Parathyroid adenoma (tissue), 2 donors: ENCODE measurements around the gene EPHB2.

Source experiments
- H2AFZ ChIP-seq: fragments of 300-600 bp; sonication (generic); one replicate; pipeline ENCODE4 v1.7.0; 2017; ENCODE audit warnings: antibody characterized with exemption, mild to moderate bottlenecking
- H3K27ac ChIP-seq: fragments of 300-600 bp; sonication (generic); one replicate; pipeline ENCODE4 v1.7.0; 2017
- H3K27me3 ChIP-seq: fragments of 300-600 bp; sonication (generic); one replicate; pipeline ENCODE4 v1.7.0; 2017; ENCODE audit warnings: low read length; ENCODE audit not compliant: control insufficient read depth, insufficient read depth
- H3K36me3 ChIP-seq: fragments of 300-600 bp; sonication (generic); one replicate; pipeline ENCODE4 v1.7.0; 2017; ENCODE audit warnings: low read length; ENCODE audit not compliant: control insufficient read depth, insufficient read depth
- H3K4me1 ChIP-seq: fragments of 300-600 bp; sonication (generic); one replicate; pipeline ENCODE4 v1.7.0; 2017; ENCODE audit warnings: control low read depth
- H3K4me2 ChIP-seq: fragments of 300-600 bp; sonication (generic); one replicate; pipeline ENCODE4 v1.7.0; 2017; ENCODE audit warnings: low read length
- H3K4me3 ChIP-seq: fragments of 300-600 bp; sonication (generic); one replicate; pipeline ENCODE4 v1.7.0; 2017; ENCODE audit warnings: low read depth, low read length
- H3K79me2 ChIP-seq: fragments of 300-600 bp; sonication (generic); one replicate; pipeline ENCODE4 v1.7.0; 2017; ENCODE audit warnings: control low read depth
- H3K9ac ChIP-seq: fragments of 300-600 bp; sonication (generic); one replicate; pipeline ENCODE4 v1.7.0; 2017; ENCODE audit warnings: mild to moderate bottlenecking
- H3K9me3 ChIP-seq: fragments of 300-600 bp; sonication (generic); one replicate; pipeline ENCODE4 v1.7.0; 2017; ENCODE audit warnings: low read length; ENCODE audit not compliant: control insufficient read depth
- CTCF ChIP-seq: fragments of 300-600 bp; sonication (generic); IDR thresholded peaks from one replicate; pipeline ENCODE4 v1.7.0; 2017; ENCODE audit warnings: antibody characterized with exemption, mild to moderate bottlenecking
- donor health status: primary hyperparathyroidism.

EPHB2 gene

GRCh38 chr1:22799971-22800370 lies 89.3 kb downstream of the EPHB2 start:
- no peak overlapping the region for H2AFZ ChIP-seq
- H3K4me3 ChIP-seq = no peak overlapping the region
- TF ChIP-seq CTCF = no peak
- no peaks in the 10 kb centered on the region for H3K36me3 ChIP-seq
- no peaks in the 10 kb centered on the region for H3K79me2 ChIP-seq
- no peak overlapping the region for H3K9ac ChIP-seq
- H3K4me1 ChIP-seq = no peaks in the 10 kb centered on the region
- no peak overlapping the region for H3K27ac ChIP-seq
- no peaks in the 10 kb centered on the region for H3K27me3 ChIP-seq
- H3K4me2 ChIP-seq = no peak overlapping the region
- H3K9me3 ChIP-seq = no peaks in the 10 kb centered on the region

DNA sequence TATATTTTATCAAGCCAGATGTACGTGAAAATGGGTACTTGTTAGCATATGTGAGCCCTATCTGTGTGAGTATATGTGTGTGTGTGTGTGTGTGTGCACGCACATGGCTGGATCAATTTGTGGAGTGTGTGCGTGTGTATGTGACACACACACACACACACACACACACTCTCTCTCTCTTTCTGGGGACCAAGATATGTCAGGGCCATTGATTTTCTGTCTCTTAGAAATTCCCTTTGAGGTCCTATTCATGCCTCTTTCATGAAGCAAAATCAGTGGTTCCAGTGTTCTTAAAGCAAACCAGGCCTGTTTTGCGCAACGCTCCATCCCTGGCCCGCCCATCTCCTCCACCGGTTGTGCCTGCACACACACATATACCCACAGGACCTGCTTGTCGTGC lies 90.0 kb downstream of the EPHB2 start:
- H3K9ac ChIP-seq = no peak overlapping the region
- no peak overlapping the region for H3K4me2 ChIP-seq
- no peak for TF ChIP-seq CTCF
- no peaks in the 10 kb centered on the region for H3K9me3 ChIP-seq
- no peaks in the 10 kb centered on the region for H3K79me2 ChIP-seq
- H3K36me3 ChIP-seq = no peaks in the 10 kb centered on the region
- no peaks in the 10 kb centered on the region for H3K27me3 ChIP-seq
- no peaks in the 10 kb centered on the region for H3K4me1 ChIP-seq
- H3K4me3 ChIP-seq = no peak overlapping the region
- no peak overlapping the region for H3K27ac ChIP-seq
- no peak overlapping the region for H2AFZ ChIP-seq

DNA sequence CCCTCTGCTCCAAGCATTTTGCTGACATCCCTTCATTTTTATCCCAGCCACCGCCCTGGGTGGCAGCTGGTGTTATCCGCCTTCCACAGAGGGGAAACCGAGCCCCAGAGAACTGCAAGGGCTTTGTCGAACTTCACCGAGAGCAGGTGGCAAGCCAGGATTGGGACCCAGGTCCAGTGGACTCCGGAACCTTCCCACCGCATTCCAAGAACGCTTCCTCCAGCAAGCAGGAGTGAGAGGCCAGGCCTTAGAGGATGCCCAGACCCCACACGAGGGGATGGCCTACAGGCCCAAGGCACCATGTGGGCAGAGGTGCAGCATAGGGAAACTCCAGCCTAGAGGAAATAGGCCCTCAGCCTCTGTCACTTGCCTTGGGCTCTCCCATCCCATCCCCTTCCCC lies 90.7 kb downstream of the EPHB2 start:
- H3K4me2 ChIP-seq = no peak overlapping the region
- TF ChIP-seq CTCF = no peak
- H3K27me3 ChIP-seq = no peaks in the 10 kb centered on the region
- no peaks in the 10 kb centered on the region for H3K9me3 ChIP-seq
- no peaks in the 10 kb centered on the region for H3K79me2 ChIP-seq
- H3K9ac ChIP-seq = no peak overlapping the region
- no peak overlapping the region for H3K27ac ChIP-seq
- no peak overlapping the region for H2AFZ ChIP-seq
- no peaks in the 10 kb centered on the region for H3K4me1 ChIP-seq
- no peaks in the 10 kb centered on the region for H3K36me3 ChIP-seq
- no peak overlapping the region for H3K4me3 ChIP-seq

GRCh38 chr1:22801761-22802160 lies 91.1 kb downstream of the EPHB2 start:
- no peak overlapping the region for H3K27ac ChIP-seq
- no peak overlapping the region for H3K4me3 ChIP-seq
- no peaks in the 10 kb centered on the region for H3K79me2 ChIP-seq
- H2AFZ ChIP-seq = no peak overlapping the region
- H3K9me3 ChIP-seq = no peaks in the 10 kb centered on the region
- no peak overlapping the region for H3K4me2 ChIP-seq
- no peaks in the 10 kb centered on the region for H3K36me3 ChIP-seq
- no peaks in the 10 kb centered on the region for H3K27me3 ChIP-seq
- TF ChIP-seq CTCF = no peak
- no peaks in the 10 kb centered on the region for H3K4me1 ChIP-seq
- no peak overlapping the region for H3K9ac ChIP-seq

DNA sequence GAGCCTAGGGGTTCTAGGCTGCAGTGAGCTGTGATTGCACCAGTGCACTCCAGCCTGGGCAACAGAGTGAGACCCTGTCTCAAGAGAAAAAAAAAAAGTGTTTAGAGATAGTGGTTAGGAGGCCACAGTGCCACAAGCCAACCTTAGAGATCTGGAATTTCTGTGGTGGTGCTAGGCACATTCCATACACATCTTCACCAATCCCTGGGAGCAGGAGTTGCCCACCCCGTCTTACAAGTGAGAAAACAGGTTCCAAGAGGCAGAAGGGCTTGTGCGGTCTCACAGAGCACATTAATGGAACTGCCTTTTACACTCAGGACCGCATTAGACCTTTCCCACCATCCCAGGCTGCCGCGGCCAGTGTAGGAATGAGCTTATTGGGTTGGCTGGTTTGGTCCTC lies 93.2 kb downstream of the EPHB2 start:
- Histone ChIP-seq H3K9me3 (no peaks in the 10 kb centered on the region), H3K27ac (no peak overlapping the region), H3K4me2 (no peak overlapping the region), H3K4me3 (no peak overlapping the region), H2AFZ (no peak overlapping the region), H3K4me1 (no peaks in the 10 kb centered on the region), H3K36me3 (no peaks in the 10 kb centered on the region), H3K79me2 (no peaks in the 10 kb centered on the region), H3K27me3 (no peaks in the 10 kb centered on the region), H3K9ac (no peak overlapping the region)
- no peak for TF ChIP-seq CTCF
